CD14-positive monocyte (primary cell): ENCODE measurements around the gene SPRED3. TPM values are rescaled to one million over a fixed set of nuclear protein-coding genes. Genes with fewer than 3 reads are reported as not detected.

Experiments
- DNase-seq, 3 donors: peaks; one replicate each; pipeline ENCODE4 v3.0.0-alpha.2; 2011 to 2022
- H2AFZ ChIP-seq: 2 replicates; pipeline ENCODE4 v1.6.0; 2012; ENCODE audit warnings: mild to moderate bottlenecking, low read depth, low read length, inconsistent platforms; ENCODE audit not compliant: insufficient read depth, poor library complexity, severe bottlenecking
- H3K27ac ChIP-seq, 2 donors: 1 replicate in 1 of 2; 2 replicates in 1 of 2; pipeline ENCODE4 v1.5.1; 2012 to 2013; ENCODE audit warnings: low read length in 2 of 2, control low read depth in 1 of 2, inconsistent platforms in 1 of 2, low read depth in 1 of 2, mild to moderate bottlenecking in 1 of 2
- H3K27me3 ChIP-seq, 2 donors: one replicate each; pipeline versions ENCODE4 v1.6.0 to v1.6.1; 2011 to 2013; ENCODE audit warnings: low read length in 2 of 2; ENCODE audit not compliant: control insufficient read depth in 2 of 2, insufficient read depth in 2 of 2
- H3K36me3 ChIP-seq, 2 donors: replicated peaks in 1 of 2; 1 replicate in 1 of 2; 2 replicates in 1 of 2; pipeline versions ENCODE4 v1.5.1 to v1.6.1; 2012 to 2013; ENCODE audit warnings: low read length in 2 of 2, control low read depth in 1 of 2, inconsistent platforms in 1 of 2, mild to moderate bottlenecking in 1 of 2; ENCODE audit not compliant: insufficient read depth in 2 of 2, control insufficient read depth in 1 of 2
- H3K4me1 ChIP-seq, 2 donors: 1 replicate in 1 of 2; 2 replicates in 1 of 2; pipeline versions ENCODE4 v1.5.1 to v1.6.1; 2012 to 2013; ENCODE audit warnings: low read length in 2 of 2, control low read depth in 1 of 2, inconsistent platforms in 1 of 2, mild to moderate bottlenecking in 1 of 2, moderate library complexity in 1 of 2; ENCODE audit not compliant: insufficient read depth in 2 of 2, control insufficient read depth in 1 of 2
- H3K4me2 ChIP-seq: replicated peaks from 2 replicates; pipeline ENCODE3; 2012; ENCODE audit warnings: low read length, moderate library complexity, mild to moderate bottlenecking; ENCODE audit not compliant: poor library complexity, severe bottlenecking; ENCODE audit errors: extremely low read depth
- H3K4me3 ChIP-seq, 3 experiments: fragments of 200-600 bp in 1 of 3; sonication (generic) in 1 of 3; replicated peaks in 1 of 3; 1 replicate in 2 of 3; 2 replicates in 1 of 3; pipeline ENCODE4 v1.5.1; 2011 to 2013; ENCODE audit warnings: low read length in 3 of 3, mild to moderate bottlenecking in 3 of 3, control low read depth in 2 of 3, low read depth in 2 of 3, inconsistent platforms in 1 of 3, moderate library complexity in 1 of 3
- H3K79me2 ChIP-seq: 2 replicates; pipeline ENCODE4 v1.6.0; 2012; ENCODE audit warnings: mild to moderate bottlenecking, control low read depth, inconsistent platforms, low read length, moderate library complexity; ENCODE audit not compliant: insufficient read depth
- H3K9ac ChIP-seq: 2 replicates; pipeline ENCODE4 v1.6.0; 2017; ENCODE audit warnings: low read length, mild to moderate bottlenecking; ENCODE audit not compliant: insufficient read depth, poor library complexity, severe bottlenecking
- H3K9me3 ChIP-seq, 2 donors: replicated peaks in 1 of 2; 1 replicate in 1 of 2; 2 replicates in 1 of 2; pipeline versions ENCODE4 v1.5.1 to v1.6.1; 2012 to 2013; ENCODE audit warnings: low read length in 2 of 2, control low read depth in 1 of 2; ENCODE audit not compliant: control insufficient read depth in 1 of 2, insufficient read depth in 1 of 2
- H4K20me1 ChIP-seq: 2 replicates; pipeline ENCODE4 v1.6.0; 2012; ENCODE audit warnings: mild to moderate bottlenecking, low read length, control low read depth, moderate library complexity; ENCODE audit not compliant: insufficient read depth
- H3K27ac Mint-ChIP-seq, 7 donors: one replicate each; pipeline ENCODE4 v1.8.0; 2020; ENCODE audit warnings: mild to moderate bottlenecking in 7 of 7, mixed read lengths in 7 of 7, moderate library complexity in 6 of 7, inconsistent platforms in 2 of 7
- H3K27me3 Mint-ChIP-seq, 3 donors: one replicate each; pipeline ENCODE4 v1.8.0; 2021 to 2022; ENCODE audit warnings: low read depth in 3 of 3, mild to moderate bottlenecking in 3 of 3, mixed read lengths in 3 of 3, moderate library complexity in 3 of 3, inconsistent platforms in 1 of 3
- H3K36me3 Mint-ChIP-seq, 2 donors: one replicate each; pipeline ENCODE4 v1.8.0; 2020; ENCODE audit warnings: mixed read lengths in 2 of 2, inconsistent platforms in 1 of 2, mild to moderate bottlenecking in 1 of 2
- H3K4me1 Mint-ChIP-seq: one replicate; pipeline ENCODE4 v1.8.0; 2020; ENCODE audit warnings: mild to moderate bottlenecking, mixed read lengths
- H3K4me3 Mint-ChIP-seq, 2 donors: one replicate each; pipeline ENCODE4 v1.8.0; 2020; ENCODE audit warnings: mild to moderate bottlenecking in 2 of 2, mixed read lengths in 2 of 2, moderate library complexity in 1 of 2
- H3K9me3 Mint-ChIP-seq, 7 donors: one replicate each; pipeline ENCODE4 v1.8.0; 2020 to 2022; ENCODE audit warnings: mixed read lengths in 7 of 7, mild to moderate bottlenecking in 6 of 7, moderate library complexity in 6 of 7, inconsistent platforms in 2 of 7
- WGBS: methylation state at CpG from one replicate; pipeline ENCODE4 v1.1.5; 2013; ENCODE audit warnings: missing lambda C conversion rate; ENCODE audit not compliant: insufficient coverage; 5-methylcytosine and 5-hydroxymethylcytosine counted together
- intact Hi-C, 2 donors: fragments of 100-400 bp; cut with micrococcal nuclease; formaldehyde crosslinking; loops; one replicate each; pipeline versions ENCODE4 v1.15.0 to v1.15.1; 2023
- polyA plus RNA-seq, 3 donors: library from polyadenylated mRNA; depleted of rRNA in 1 of 3; unstranded in 2 of 3; stranded (reverse) in 1 of 3; fragments of 300-500 nt in 2 of 3; fragments of >200 nt in 1 of 3; fragmentation: Illumina TruSeq in 2 of 3; gene quantifications; 1 replicate in 2 of 3; 2 replicates in 1 of 3; pipeline ENCODE4 v1.2.3, GENCODE V29; 2012 to 2021
- TF ChIP-seq, protein P1 (sequence below): fragments of 200-600 bp; IDR thresholded peaks from one replicate; pipeline ENCODE4 v1.8.0; 2022; ENCODE audit warnings: antibody characterized with exemption, mild to moderate bottlenecking

The SPRED3 gene
- polyA plus RNA-seq, 3 donors = 0.33 TPM; not detected in 2

DNA sequence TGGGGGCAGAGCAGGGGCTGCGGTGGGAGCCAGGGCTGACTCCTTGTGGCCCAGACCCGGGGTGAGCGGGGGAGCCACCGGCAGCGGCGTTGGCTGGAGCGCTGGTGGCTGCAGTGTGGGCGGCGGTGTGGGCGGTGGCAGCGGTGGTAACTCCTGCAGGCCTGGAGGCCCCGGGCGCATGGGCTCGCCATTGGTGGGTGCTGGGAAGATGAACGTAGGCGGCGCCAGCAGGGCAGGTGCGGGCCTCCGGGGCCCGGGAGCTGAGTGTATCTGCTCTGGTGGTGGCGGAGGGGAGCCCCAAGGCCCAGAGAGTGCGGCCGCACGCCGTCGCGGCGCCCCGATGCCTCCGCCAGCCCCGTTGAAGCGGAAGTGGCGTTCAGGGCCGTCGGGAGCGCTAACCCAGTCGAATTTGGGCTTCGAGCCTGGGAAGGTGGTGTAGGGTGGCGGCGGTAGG, 2.7 kb upstream of the SPRED3 start:
- peaks cover 32 to 39% of the 10 kb centered on the region in 2 donors for H3K4me1 ChIP-seq
- peak overlapping the region; percentile 94 for H3K4me2 ChIP-seq
- H2AFZ ChIP-seq = no peak overlapping the region
- peaks cover 36 to 65% (median 46%) of the 10 kb centered on the region in 3 donors for H3K27me3 Mint-ChIP-seq
- WGBS = 33% methylated on average over 36 of the region's 40 CpGs
- no peak overlapping the region for H3K9ac ChIP-seq
- H3K27ac ChIP-seq = no peak overlapping the region
- peak overlapping the region; percentile 56 to 79 for H3K4me3 Mint-ChIP-seq
- DNase-seq = peak in 1 of 3 donors; percentile 11
- peaks cover 31 to 43% of the 10 kb centered on the region in 2 donors for H3K36me3 ChIP-seq
- peaks cover 40% of the 10 kb centered on the region for H4K20me1 ChIP-seq
- H3K27ac Mint-ChIP-seq = no peak overlapping the region
- peaks cover 43 to 48% of the 10 kb centered on the region in 2 donors for H3K36me3 Mint-ChIP-seq
- intact Hi-C loops = no loop called here
- H3K4me3 ChIP-seq = peak overlapping the region in 1 of 3 experiments; percentile 86
- no peaks in the 10 kb centered on the region for H3K9me3 ChIP-seq
- H3K4me1 Mint-ChIP-seq = peaks cover 26% of the 10 kb centered on the region
- peaks cover 18 to 62% of the 10 kb centered on the region in 2 donors for H3K27me3 ChIP-seq
- no peaks in the 10 kb centered on the region for H3K79me2 ChIP-seq
- peaks cover 0 to 12% (median 3%) of the 10 kb centered on the region in 7 donors for H3K9me3 Mint-ChIP-seq
- TF ChIP-seq, protein P1, sequence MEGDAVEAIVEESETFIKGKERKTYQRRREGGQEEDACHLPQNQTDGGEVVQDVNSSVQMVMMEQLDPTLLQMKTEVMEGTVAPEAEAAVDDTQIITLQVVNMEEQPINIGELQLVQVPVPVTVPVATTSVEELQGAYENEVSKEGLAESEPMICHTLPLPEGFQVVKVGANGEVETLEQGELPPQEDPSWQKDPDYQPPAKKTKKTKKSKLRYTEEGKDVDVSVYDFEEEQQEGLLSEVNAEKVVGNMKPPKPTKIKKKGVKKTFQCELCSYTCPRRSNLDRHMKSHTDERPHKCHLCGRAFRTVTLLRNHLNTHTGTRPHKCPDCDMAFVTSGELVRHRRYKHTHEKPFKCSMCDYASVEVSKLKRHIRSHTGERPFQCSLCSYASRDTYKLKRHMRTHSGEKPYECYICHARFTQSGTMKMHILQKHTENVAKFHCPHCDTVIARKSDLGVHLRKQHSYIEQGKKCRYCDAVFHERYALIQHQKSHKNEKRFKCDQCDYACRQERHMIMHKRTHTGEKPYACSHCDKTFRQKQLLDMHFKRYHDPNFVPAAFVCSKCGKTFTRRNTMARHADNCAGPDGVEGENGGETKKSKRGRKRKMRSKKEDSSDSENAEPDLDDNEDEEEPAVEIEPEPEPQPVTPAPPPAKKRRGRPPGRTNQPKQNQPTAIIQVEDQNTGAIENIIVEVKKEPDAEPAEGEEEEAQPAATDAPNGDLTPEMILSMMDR = no peak

DNA sequence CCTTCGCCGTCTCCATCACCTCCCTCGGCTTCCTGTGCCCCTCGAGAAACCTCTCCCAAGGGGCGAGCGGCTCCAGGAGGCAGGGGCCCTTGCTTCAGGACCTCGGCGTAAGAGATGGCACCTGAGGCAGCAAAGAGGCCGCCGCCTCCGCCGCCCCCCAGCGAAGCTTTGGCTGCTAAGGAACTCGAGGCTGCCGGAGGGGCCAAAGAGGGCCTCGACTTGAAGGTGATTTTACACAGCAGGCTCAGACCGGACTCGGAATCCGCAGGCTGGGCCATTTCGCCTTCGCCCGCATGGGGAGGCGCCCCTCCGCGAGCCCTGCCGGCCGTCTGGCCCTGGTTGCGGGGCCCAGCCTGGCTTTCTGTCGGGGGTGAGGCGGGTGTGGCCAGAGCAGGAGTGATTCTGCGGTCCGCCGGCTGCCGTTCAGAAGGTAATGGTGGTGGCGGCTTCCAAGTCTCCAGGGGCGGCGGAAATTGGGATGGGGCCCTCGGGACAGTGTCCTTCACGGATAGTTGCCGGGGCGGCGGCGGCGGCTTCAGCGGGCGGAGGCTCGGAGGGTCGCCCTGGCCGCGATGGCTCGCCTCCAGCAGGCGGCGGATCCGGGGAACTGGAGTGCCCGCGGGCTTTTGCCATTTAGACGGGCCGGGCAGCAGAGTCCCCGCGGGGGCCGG, 2.1 kb upstream of the SPRED3 start:
- Histone ChIP-seq H3K27ac (no peak overlapping the region), H2AFZ (peak overlapping the region; percentile 86), H3K9ac (peak overlapping the region; percentile 53), H3K4me3 (peak overlapping the region; percentile 43 to 86 (median 45)), H3K79me2 (no peaks in the 10 kb centered on the region), H3K4me1 (peaks cover 32 to 39% of the 10 kb centered on the region in 2 donors), H3K36me3 (peaks cover 25 to 37% of the 10 kb centered on the region in 2 donors), H3K4me2 (peak overlapping the region; percentile 94), H3K27me3 (peaks cover 23 to 68% of the 10 kb centered on the region in 2 donors), H3K9me3 (no peaks in the 10 kb centered on the region), H4K20me1 (peaks cover 37% of the 10 kb centered on the region)
- Mint-ChIP-seq H3K27me3 (peaks cover 42 to 71% (median 52%) of the 10 kb centered on the region in 3 donors), H3K27ac (peak overlapping the region in 1 of 7 donors; percentile 58), H3K4me3 (peak overlapping the region; percentile 79 to 93), H3K4me1 (peaks cover 26% of the 10 kb centered on the region), H3K9me3 (peaks cover 0 to 10% (median 3%) of the 10 kb centered on the region in 7 donors), H3K36me3 (peaks cover 37 to 42% of the 10 kb centered on the region in 2 donors)
- no peak for DNase-seq
- intact Hi-C loops = no loop called here
- TF ChIP-seq, protein P1 = no peak
- 31% methylated on average over 61 of the region's 61 CpGs for WGBS
